ENCODE measurements around the gene ARAP2.

GRCh38 chr4:36180206-36180605 is 64.1 kb downstream of the ARAP2 start:
- no peak for TF ChIP-seq POLR2A (IDR thresholded peaks at IDR 0.05)
- no peak for TF ChIP-seq POLR2AphosphoS5 (IDR thresholded peaks at IDR 0.05)
- no peak for TF ChIP-seq CTCF (IDR thresholded peaks at IDR 0.05)

Data from gastroesophageal sphincter (tissue), 3 donors.